Measurements from ENCODE around the gene ZDHHC13.

DNA sequence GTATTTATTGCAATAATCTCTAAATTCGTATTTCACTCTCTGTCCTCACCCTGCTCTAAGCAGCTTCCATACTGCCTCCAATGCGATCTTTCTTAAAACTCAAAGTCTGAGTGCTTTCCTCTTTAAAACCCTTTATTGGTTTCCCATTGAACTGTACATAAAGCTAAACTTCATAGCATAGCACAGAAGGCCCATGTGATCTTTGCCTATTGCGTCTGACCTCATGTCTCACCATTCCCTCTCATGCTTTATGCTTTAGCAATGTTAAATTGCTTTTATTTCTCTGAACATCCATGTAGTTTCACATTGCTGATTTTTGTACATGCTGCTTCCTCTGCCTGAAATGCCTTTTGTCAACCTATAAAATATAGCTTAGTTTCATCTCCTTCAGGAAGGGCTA is 28.4 kb downstream of the ZDHHC13 start:
- TF ChIP-seq, protein P1, sequence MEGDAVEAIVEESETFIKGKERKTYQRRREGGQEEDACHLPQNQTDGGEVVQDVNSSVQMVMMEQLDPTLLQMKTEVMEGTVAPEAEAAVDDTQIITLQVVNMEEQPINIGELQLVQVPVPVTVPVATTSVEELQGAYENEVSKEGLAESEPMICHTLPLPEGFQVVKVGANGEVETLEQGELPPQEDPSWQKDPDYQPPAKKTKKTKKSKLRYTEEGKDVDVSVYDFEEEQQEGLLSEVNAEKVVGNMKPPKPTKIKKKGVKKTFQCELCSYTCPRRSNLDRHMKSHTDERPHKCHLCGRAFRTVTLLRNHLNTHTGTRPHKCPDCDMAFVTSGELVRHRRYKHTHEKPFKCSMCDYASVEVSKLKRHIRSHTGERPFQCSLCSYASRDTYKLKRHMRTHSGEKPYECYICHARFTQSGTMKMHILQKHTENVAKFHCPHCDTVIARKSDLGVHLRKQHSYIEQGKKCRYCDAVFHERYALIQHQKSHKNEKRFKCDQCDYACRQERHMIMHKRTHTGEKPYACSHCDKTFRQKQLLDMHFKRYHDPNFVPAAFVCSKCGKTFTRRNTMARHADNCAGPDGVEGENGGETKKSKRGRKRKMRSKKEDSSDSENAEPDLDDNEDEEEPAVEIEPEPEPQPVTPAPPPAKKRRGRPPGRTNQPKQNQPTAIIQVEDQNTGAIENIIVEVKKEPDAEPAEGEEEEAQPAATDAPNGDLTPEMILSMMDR (IDR thresholded peaks at IDR 0.05) = no peak
- TF ChIP-seq POLR2A (IDR thresholded peaks at IDR 0.05) (no peak), POLR2AphosphoS5 (IDR thresholded peaks at IDR 0.05) (no peak)
